Duodenal mucosa (tissue), 2 donors: ENCODE data around the gene CENPE.
"Not testable (repeated sequence)": the region's sequence is repeated elsewhere in the genome, so short reads cannot be mapped to it uniquely, and the experiment has no call there.

Source experiments
- H3K27ac ChIP-seq: one replicate; pipeline ENCODE4 v1.7.0; 2013; ENCODE audit warnings: low read depth, low read length
- H3K27me3 ChIP-seq, 2 donors: one replicate each; pipeline ENCODE4 v1.7.0; 2013; ENCODE audit warnings: low read length in 2 of 2, control low read depth in 1 of 2; ENCODE audit not compliant: insufficient read depth in 2 of 2, control insufficient read depth in 1 of 2
- H3K36me3 ChIP-seq, 2 donors: one replicate each; pipeline ENCODE4 v1.7.0; 2013; ENCODE audit warnings: low read length in 2 of 2, control low read depth in 1 of 2; ENCODE audit not compliant: insufficient read depth in 2 of 2, control insufficient read depth in 1 of 2
- H3K4me1 ChIP-seq, 2 donors: one replicate each; pipeline ENCODE4 v1.7.0; 2013; ENCODE audit warnings: low read length in 2 of 2, control low read depth in 1 of 2; ENCODE audit not compliant: insufficient read depth in 2 of 2, control insufficient read depth in 1 of 2
- H3K4me3 ChIP-seq, 2 donors: one replicate each; pipeline ENCODE4 v1.7.0; 2013; ENCODE audit warnings: low read length in 2 of 2, low read depth in 1 of 2
- H3K9ac ChIP-seq, 2 donors: one replicate each; pipeline ENCODE4 v1.7.0; 2013; ENCODE audit warnings: low read length in 2 of 2, low read depth in 1 of 2
- H3K9me3 ChIP-seq, 2 donors: one replicate each; pipeline ENCODE4 v1.7.0; 2013; ENCODE audit warnings: low read length in 2 of 2, control low read depth in 1 of 2; ENCODE audit not compliant: control insufficient read depth in 1 of 2

The CENPE gene

DNA sequence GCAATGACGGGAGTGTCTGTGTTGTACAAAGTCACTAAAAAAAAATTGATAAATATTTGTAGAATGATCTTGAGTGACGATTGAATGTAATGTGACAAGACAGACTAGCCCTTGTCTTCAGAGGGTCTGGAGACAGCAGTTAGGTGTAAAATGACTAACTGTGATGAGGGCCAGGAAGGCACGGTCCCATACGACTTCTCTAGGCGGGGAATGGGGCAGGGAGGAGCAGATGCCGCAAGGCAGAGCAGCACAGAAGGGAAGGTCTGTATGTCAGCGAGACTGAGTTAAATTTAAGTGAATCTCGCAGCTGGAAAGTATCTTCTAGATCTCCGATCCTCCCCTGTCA, 405 bp downstream of the CENPE start:
- H3K36me3 ChIP-seq, result no peaks in the 10 kb centered on the region
- peak overlapping the region; percentile 84 to 89 for H3K9ac ChIP-seq
- no peaks in the 10 kb centered on the region for H3K9me3 ChIP-seq
- H3K4me3 ChIP-seq, result peak overlapping the region; percentile 93 to 96
- peaks cover 6 to 10% of the 10 kb centered on the region in 2 donors for H3K4me1 ChIP-seq
- no peak overlapping the region for H3K27ac ChIP-seq
- H3K27me3 ChIP-seq, result no peaks in the 10 kb centered on the region

DNA sequence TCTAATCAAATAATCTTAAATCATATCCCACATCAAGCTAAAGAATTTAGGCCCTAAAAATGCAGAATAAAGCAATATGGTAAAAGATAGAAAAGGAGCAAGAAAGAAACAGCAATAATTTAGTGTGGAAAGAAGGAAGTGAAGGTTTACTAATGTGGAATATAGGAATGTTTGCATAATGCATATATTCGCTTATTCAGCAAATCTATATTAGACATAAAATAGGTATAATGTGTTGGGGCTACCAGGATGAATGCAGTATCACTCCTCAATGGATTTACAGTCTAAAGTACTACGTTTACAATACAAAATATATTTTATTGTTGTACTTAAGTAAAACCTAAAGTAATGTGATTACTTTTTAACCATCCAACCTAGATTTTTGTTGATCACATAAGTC, 4.7 kb downstream of the CENPE start:
- Histone ChIP-seq H3K4me1 (peaks cover 6 to 10% of the 10 kb centered on the region in 2 donors), H3K36me3 (no peaks in the 10 kb centered on the region), H3K9me3 (no peaks in the 10 kb centered on the region), H3K4me3 (no peak overlapping the region), H3K27me3 (no peaks in the 10 kb centered on the region), H3K9ac (no peak overlapping the region), H3K27ac (no peak overlapping the region)

DNA sequence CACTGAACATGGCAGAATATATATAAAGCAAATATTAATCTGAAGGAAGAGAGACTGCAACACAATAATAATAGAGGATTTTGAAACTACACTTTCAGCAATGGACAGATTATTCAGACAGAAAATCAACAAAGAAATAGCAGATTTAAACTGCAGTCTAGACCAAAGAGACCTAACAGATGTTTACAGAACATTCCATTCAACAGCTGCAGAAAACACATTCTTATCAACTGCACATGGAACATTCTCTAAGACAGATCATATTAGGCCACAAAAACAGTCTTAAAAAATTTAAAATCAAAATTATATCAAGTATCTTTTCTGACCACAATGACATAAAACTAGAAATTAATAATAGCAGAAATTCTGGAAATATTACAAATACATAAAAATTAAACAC, 27.1 kb downstream of the CENPE start:
- Histone ChIP-seq H3K27ac (no peak overlapping the region), H3K4me1 (no peaks in the 10 kb centered on the region), H3K27me3 (no peaks in the 10 kb centered on the region), H3K4me3 (no peak overlapping the region), H3K9me3 (peaks cover 6 to 9% of the 10 kb centered on the region in 2 donors), H3K36me3 (peaks cover 0 to 14% of the 10 kb centered on the region in 2 donors), H3K9ac (no peak overlapping the region)

DNA sequence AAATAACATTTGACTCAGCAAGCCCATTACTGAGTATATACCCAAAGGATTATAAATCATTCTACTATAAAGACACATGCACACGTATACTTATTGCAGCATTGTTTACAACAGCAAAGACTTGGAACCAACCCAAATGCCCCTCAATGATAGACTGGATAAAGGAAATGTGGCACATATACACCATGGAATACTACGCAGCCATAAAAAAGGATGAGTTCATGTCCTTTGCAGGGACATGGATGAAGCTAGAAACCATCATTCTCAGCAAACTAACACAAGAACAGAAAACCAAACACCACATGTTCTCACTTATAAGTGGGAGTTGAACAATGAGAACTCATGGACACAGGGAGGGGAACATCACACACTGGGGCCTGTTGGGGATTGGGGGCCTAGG, 28.4 kb downstream of the CENPE start:
- H3K4me1 ChIP-seq, H3K27ac ChIP-seq, H3K9me3 ChIP-seq, H3K27me3 ChIP-seq, H3K9ac ChIP-seq, H3K4me3 ChIP-seq: not testable (repeated sequence)
- peaks cover 0 to 14% of the 10 kb centered on the region in 2 donors for H3K36me3 ChIP-seq

DNA sequence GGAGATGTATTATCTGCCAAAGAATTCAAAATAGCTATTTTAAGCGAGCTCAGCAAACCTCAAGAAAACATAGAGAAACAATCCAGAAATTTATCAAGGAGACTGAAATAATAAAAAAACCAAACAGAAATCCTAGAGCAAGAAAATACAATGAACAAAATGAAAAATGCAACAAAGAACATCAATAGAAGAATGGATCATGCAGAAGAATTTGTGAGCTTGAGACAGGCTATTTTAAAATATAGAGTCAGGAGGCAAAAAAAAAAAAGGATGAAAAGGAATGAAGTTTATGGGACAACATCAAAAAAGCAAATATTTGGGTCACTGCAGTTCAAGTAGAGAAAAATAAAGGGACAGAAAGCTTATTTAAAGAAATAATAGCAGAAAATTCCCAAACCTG, 29.1 kb downstream of the CENPE start:
- no peak overlapping the region for H3K4me3 ChIP-seq
- H3K9me3 ChIP-seq, result peaks cover 6 to 9% of the 10 kb centered on the region in 2 donors
- H3K9ac ChIP-seq, result no peak overlapping the region
- peaks cover 0 to 14% of the 10 kb centered on the region in 2 donors for H3K36me3 ChIP-seq
- no peak overlapping the region for H3K27ac ChIP-seq
- H3K4me1 ChIP-seq, result no peaks in the 10 kb centered on the region
- no peaks in the 10 kb centered on the region for H3K27me3 ChIP-seq

DNA sequence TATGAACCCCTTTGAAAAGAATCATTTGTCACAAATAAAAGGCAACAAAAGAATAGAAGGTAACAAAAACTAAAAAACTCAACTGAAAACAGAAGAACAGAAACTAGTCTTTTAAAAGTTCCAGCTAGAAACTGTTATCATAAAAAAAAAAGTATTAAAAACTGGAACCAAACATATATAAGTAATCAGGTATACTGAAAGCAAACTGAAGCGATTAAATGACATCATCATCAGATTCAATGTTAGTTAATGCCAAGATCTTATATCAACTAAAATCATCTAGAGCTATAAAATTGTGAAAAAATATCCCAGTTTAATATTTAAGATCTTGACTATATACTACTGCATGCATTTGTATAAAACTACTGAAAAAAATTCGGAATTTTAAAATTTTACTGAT, 36.0 kb downstream of the CENPE start:
- no peak overlapping the region for H3K27ac ChIP-seq
- H3K9ac ChIP-seq, result no peak overlapping the region
- H3K9me3 ChIP-seq, result no peaks in the 10 kb centered on the region
- no peak overlapping the region for H3K4me3 ChIP-seq
- H3K27me3 ChIP-seq, result no peaks in the 10 kb centered on the region
- H3K4me1 ChIP-seq, result no peaks in the 10 kb centered on the region
- H3K36me3 ChIP-seq, result peaks cover 0 to 3% of the 10 kb centered on the region in 2 donors

DNA sequence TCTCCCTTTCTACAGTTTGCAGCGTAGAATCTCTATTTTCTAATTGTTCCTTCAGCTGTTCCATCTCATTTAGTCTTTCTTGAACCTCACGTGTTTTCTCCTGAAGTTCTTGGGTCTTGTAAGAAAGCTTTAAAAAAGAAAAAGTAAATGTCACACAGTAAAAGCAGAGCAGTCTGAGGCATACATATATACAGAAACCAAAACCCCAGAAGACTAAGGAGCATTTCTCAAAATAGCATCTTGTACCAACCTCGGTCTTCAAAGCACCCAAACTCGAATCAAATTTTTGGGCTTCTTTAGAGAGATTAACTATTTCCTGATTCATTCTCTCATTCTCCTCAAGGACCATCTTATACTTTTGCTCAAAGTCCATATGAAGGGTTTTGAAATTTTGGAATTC, 39.4 kb downstream of the CENPE start:
- H3K27ac ChIP-seq, result no peak overlapping the region
- H3K27me3 ChIP-seq, result no peaks in the 10 kb centered on the region
- H3K36me3 ChIP-seq, result peaks cover 0 to 5% of the 10 kb centered on the region in 2 donors
- no peaks in the 10 kb centered on the region for H3K4me1 ChIP-seq
- H3K4me3 ChIP-seq, result no peak overlapping the region
- no peak overlapping the region for H3K9ac ChIP-seq
- no peaks in the 10 kb centered on the region for H3K9me3 ChIP-seq

DNA sequence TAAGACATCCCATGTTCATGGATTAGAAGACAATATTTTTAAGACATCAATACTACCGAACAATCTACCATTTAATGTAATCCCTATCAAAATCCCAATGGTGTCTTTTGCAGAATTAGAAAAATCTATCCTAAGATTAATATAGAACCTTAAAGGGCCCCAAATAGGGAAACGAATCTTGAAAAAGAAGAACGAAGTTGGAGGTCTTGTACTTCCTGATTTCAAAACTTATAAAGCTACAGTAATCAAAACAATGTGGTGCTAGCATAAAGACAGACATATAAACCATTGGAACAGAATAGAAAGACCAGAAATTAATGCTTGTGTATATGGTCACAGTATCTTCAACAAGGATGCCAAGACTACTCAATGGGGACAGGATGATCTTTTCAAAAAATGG, 42.0 kb downstream of the CENPE start:
- H3K9me3 ChIP-seq, result no peaks in the 10 kb centered on the region
- H3K4me1 ChIP-seq, result no peaks in the 10 kb centered on the region
- no peaks in the 10 kb centered on the region for H3K27me3 ChIP-seq
- H3K36me3 ChIP-seq, result peaks cover 0 to 5% of the 10 kb centered on the region in 2 donors
- no peak overlapping the region for H3K9ac ChIP-seq
- H3K27ac ChIP-seq, result no peak overlapping the region
- H3K4me3 ChIP-seq, result no peak overlapping the region

DNA sequence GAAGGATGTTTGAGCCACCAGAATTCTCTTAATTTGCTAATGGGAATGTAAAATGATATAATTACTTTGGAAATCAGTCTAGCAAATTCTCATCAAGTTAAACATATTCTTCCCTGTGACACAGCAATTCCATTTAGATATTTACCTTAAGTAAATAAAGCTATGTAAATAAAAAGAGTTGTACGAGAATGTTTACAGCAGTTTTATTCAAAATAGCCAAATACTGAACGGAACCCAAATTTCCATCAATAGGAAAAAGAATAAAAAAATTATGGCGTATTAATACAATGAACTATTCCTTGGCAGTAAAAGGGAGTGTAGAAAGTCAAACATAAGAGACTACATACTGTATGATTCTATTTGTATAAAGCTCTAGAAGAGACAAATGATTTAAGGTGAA, 45.8 kb downstream of the CENPE start:
- peaks cover 4 to 5% of the 10 kb centered on the region in 2 donors for H3K36me3 ChIP-seq
- H3K9ac ChIP-seq, result no peak overlapping the region
- no peak overlapping the region for H3K27ac ChIP-seq
- H3K27me3 ChIP-seq, result no peaks in the 10 kb centered on the region
- no peaks in the 10 kb centered on the region for H3K4me1 ChIP-seq
- H3K4me3 ChIP-seq, result no peak overlapping the region
- H3K9me3 ChIP-seq, result no peaks in the 10 kb centered on the region

DNA sequence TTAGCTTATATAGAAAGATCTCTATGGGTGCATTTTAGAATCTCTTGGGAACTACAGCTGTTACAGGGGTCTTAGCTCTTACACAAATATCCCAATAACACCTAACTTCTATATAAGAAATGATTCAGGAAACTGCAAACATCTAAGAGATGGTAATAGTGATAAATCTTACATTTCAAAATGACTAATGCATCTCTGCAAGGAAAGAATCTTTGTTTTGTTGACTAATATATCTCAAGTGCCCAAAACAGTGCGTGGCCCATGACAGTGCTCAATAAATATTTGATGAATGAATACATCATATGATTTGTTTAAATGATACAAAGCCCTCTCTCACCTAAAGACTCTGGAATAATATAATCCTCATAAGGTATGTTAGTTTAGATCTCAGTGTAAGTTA, 47.5 kb downstream of the CENPE start:
- Histone ChIP-seq H3K9me3 (no peaks in the 10 kb centered on the region), H3K36me3 (peaks cover 0 to 5% of the 10 kb centered on the region in 2 donors), H3K27ac (no peak overlapping the region), H3K27me3 (no peaks in the 10 kb centered on the region), H3K4me3 (no peak overlapping the region), H3K4me1 (no peaks in the 10 kb centered on the region), H3K9ac (no peak overlapping the region)

DNA sequence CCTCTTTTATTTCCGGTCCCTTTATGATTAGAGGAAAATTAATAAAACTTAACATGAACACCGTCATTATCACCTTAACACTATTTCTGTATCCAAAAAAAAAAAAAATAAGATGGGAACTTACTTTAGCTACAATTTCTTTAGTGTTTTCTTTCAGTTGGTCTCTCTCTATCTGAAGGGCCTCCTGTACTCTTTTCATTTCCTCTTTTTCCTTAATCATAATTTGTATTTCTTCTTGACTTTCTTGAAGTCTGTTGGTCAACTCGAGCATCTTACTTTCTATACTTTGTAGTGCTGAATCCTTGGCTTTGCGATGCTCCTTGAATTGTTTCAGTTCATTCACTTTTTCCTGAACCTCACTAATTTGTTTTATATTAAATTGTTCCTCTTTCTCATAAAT, 53.2 kb downstream of the CENPE start:
- H3K4me3 ChIP-seq, result no peak overlapping the region
- no peaks in the 10 kb centered on the region for H3K4me1 ChIP-seq
- no peak overlapping the region for H3K9ac ChIP-seq
- no peaks in the 10 kb centered on the region for H3K27me3 ChIP-seq
- H3K27ac ChIP-seq, result no peak overlapping the region
- H3K36me3 ChIP-seq, result peaks cover 0 to 5% of the 10 kb centered on the region in 2 donors
- no peaks in the 10 kb centered on the region for H3K9me3 ChIP-seq
